Common myeloid progenitor, CD34-positive (primary cell): ENCODE measurements around the gene ATOX1.

Experiments used
- CTCF ChIA-PET: fragments of 350-600 bp; sonication (Branson Sonifier 250); formaldehyde crosslinking; loops from one replicate; lab custom pipeline; 2021; ENCODE audit warnings: antibody characterized with exemption; lab: Charles Lee
- POLR2A ChIA-PET: fragments of 350-600 bp; sonication (Branson Sonifier 250); formaldehyde crosslinking; loops from one replicate; lab custom pipeline; 2021; ENCODE audit warnings: antibody characterized with exemption; lab: Charles Lee
- DNase-seq, 3 donors: peaks; one replicate each; pipeline versions ENCODE4 v3.0.0 to v3.0.0-alpha.2; 2013
- H3K27ac ChIP-seq, 2 experiments: 1 replicate in 1 of 2; 2 replicates in 1 of 2; pipeline ENCODE4 v1.7.0; 2013; ENCODE audit warnings: inconsistent platforms in 2 of 2, low read length in 2 of 2, mild to moderate bottlenecking in 2 of 2, low read depth in 1 of 2, moderate library complexity in 1 of 2; ENCODE audit not compliant: severe bottlenecking in 2 of 2, insufficient read depth in 1 of 2, poor library complexity in 1 of 2
- H3K27me3 ChIP-seq, 5 experiments: replicated peaks in 2 of 5; 1 replicate in 3 of 5; 2 replicates in 2 of 5; pipeline versions ENCODE4 v1.6.1 to v1.7.0; 2013; ENCODE audit warnings: low read length in 4 of 5, mild to moderate bottlenecking in 2 of 5, moderate library complexity in 2 of 5, inconsistent platforms in 1 of 5; ENCODE audit not compliant: insufficient read depth in 5 of 5, control insufficient read depth in 4 of 5
- H3K36me3 ChIP-seq, 4 experiments: 1 replicate in 2 of 4; 2 replicates in 2 of 4; pipeline versions ENCODE4 v1.6.1 to v1.7.0; 2013; ENCODE audit warnings: low read length in 3 of 4, control low read depth in 1 of 4, mild to moderate bottlenecking in 1 of 4; ENCODE audit not compliant: control insufficient read depth in 4 of 4, insufficient read depth in 4 of 4
- H3K4me1 ChIP-seq, 4 experiments: 1 replicate in 3 of 4; 2 replicates in 1 of 4; pipeline versions ENCODE4 v1.6.1 to v1.7.1; 2013; ENCODE audit warnings: low read length in 3 of 4, mild to moderate bottlenecking in 3 of 4, control low read depth in 1 of 4, inconsistent platforms in 1 of 4, moderate library complexity in 1 of 4; ENCODE audit not compliant: control insufficient read depth in 4 of 4, insufficient read depth in 4 of 4; ENCODE audit errors: control extremely low read depth in 1 of 4
- H3K4me3 ChIP-seq, 7 experiments: 1 replicate in 4 of 7; 2 replicates in 3 of 7; pipeline versions ENCODE4 v1.5.1 to v1.7.0; 2013; ENCODE audit warnings: mild to moderate bottlenecking in 7 of 7, low read length in 6 of 7, moderate library complexity in 6 of 7, inconsistent platforms in 2 of 7, low read depth in 2 of 7, control low read depth in 1 of 7; ENCODE audit not compliant: insufficient read depth in 4 of 7, control insufficient read depth in 1 of 7; ENCODE audit errors: extremely low read depth in 1 of 7
- H3K9me3 ChIP-seq, 5 experiments: 1 replicate in 4 of 5; 2 replicates in 1 of 5; pipeline versions ENCODE4 v1.6.1 to v1.7.1; 2013; ENCODE audit warnings: low read length in 4 of 5, mild to moderate bottlenecking in 2 of 5, inconsistent platforms in 1 of 5, low read depth in 1 of 5, moderate library complexity in 1 of 5; ENCODE audit not compliant: control insufficient read depth in 4 of 5, insufficient read depth in 2 of 5; ENCODE audit errors: control extremely low read depth in 1 of 5
- WGBS: methylation state at CpG from one replicate; pipeline ENCODE4 v1.1.5; 2013; ENCODE audit not compliant: insufficient coverage; 5-methylcytosine and 5-hydroxymethylcytosine counted together

Gene ATOX1

DNA sequence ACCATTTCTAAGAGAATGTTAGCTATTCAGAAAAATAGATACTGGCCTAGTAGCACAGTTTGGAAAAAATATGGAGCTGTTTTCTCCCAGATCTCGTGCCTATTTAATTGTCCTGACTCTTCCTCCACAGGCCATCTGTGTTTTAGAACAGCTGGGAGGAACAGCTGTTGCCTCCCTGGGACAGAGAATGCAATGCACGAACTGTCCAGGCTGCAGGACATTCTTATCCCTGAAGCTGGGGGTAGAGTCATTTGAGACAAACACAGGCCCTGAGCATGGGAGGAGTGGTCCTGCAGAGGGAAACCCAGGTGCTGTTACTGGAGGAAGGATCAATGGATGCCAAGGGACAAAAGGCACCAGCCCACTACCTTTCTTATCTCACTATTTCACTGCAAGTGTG, 50.9 kb downstream of the ATOX1 start:
- POLR2A ChIA-PET: no interaction called here
- H3K36me3 ChIP-seq: no peaks in the 10 kb centered on the region
- DNase-seq: no peak
- H3K4me1 ChIP-seq: peaks cover 0 to 3% (median 0%) of the 10 kb centered on the region in 4 experiments
- no peak overlapping the region for H3K27ac ChIP-seq
- H3K9me3 ChIP-seq: no peaks in the 10 kb centered on the region
- CTCF ChIA-PET: interaction anchor here (0.8 to 2.4 kb wide), 5 partner anchors 14 to 102 kb away, joined by 3 to 12 read pairs (median 4); no protein-coding TSS in a partner anchor
- H3K27me3 ChIP-seq: no peaks in the 10 kb centered on the region
- 100% methylated on average over 2 of the region's 2 CpGs for WGBS
- H3K4me3 ChIP-seq: no peak overlapping the region

DNA sequence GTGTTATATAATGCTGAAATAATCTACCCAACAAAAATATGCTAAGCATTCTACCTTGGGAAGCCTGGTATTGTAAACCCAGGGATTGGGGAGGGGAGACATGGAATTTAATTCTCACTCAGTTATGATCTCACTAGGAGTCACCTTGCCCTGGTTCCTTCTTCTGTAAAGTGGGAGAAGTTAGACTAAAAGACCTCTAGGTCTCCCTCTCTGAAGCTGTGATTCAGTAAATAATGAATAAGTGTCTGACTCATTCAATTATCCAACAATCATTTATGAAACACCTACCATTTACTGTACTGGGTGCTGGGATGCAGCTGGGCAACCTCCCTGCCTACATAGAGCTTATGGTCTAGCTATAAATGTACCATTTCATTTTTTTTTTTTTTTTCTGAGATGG, 51.5 kb downstream of the ATOX1 start:
- Histone ChIP-seq H3K4me1 (peaks cover 0 to 3% (median 0%) of the 10 kb centered on the region in 4 experiments), H3K4me3 (no peak overlapping the region), H3K27ac (no peak overlapping the region), H3K36me3 (no peaks in the 10 kb centered on the region), H3K27me3 (no peaks in the 10 kb centered on the region), H3K9me3 (no peaks in the 10 kb centered on the region)
- POLR2A ChIA-PET: interaction anchor here (0.6 kb wide), 1 partner anchor 50 kb away, joined by 3 read pairs; no protein-coding TSS in a partner anchor
- CTCF ChIA-PET: interaction anchor here (0.8 to 1.9 kb wide), 4 partner anchors 18 to 101 kb away, joined by 3 to 4 read pairs (median 4); no protein-coding TSS in a partner anchor
- no peak for DNase-seq

DNA sequence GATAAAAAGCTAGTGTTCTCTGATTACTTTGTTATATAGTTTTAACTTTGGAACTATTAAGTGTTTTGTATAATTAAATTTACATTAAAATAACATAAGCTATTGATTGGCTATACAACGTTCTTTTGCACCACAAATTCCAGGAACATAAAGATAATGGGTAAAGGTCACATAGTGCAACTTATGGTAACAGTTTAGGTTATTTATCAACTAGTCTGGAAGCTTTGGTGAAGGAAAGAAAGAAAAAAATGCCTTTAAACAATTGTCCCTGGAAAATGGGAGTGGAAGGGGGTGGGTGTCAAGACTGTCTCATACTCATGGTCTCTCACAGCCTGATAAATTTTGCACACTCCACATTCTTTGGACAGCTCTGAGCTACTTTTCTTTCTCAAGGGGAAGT, 54.7 kb downstream of the ATOX1 start:
- Histone ChIP-seq H3K9me3 (no peaks in the 10 kb centered on the region), H3K4me3 (no peak overlapping the region), H3K36me3 (no peaks in the 10 kb centered on the region), H3K4me1 (peaks cover 0 to 3% (median 0%) of the 10 kb centered on the region in 4 experiments), H3K27ac (no peak overlapping the region), H3K27me3 (no peaks in the 10 kb centered on the region)
- WGBS: no CpG with 5 or more reads among the region's 1 CpG
- no peak for DNase-seq
- POLR2A ChIA-PET: no interaction called here
- CTCF ChIA-PET: interaction anchor here (1.0 to 2.4 kb wide), 5 partner anchors 8 to 46 kb away, joined by 3 to 9 read pairs (median 5); no protein-coding TSS in a partner anchor

DNA sequence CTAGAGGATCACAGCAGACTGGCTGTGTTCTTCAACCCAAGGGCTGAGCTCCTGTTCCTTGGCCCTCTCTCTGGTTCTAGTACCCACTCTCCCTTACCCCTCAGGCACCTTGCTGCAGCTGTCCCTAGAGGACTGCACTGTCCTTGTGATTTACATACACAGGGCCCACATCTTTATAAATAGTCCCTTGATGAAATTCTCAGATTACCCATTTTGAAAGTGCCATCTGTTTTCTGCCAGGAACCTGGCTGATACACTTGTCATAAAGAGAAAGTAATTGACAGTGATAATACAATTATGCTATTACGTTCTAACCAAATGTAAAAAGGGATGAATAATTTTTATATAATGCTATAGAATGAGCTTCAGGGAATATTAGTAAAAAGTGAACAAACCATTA, 55.2 kb downstream of the ATOX1 start:
- CTCF ChIA-PET: interaction anchor here (1.0 to 2.1 kb wide), 3 partner anchors 19 to 42 kb away, joined by 3 to 9 read pairs (median 5); no protein-coding TSS in a partner anchor
- DNase-seq: no peak

DNA sequence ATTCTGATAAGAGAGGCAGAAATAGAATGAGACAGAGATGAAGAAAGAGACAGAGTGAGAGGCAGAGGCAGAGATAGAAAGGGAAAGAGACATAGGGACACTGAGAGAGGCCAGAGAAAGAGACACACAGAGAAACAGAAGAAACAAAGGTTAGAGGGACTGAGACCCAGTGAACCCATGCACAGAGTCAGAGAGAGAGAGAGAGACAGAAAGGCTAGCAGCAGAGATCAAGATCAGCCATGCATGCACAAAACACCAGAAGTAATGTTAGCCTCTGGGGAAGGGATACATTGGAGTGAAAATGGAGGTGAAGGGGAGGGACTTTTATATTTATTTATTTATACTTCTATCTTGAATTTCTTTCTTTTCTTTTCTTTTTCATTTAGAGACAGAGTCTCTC, 57.6 kb downstream of the ATOX1 start:
- Histone ChIP-seq H3K4me1 (no peaks in the 10 kb centered on the region), H3K36me3 (no peaks in the 10 kb centered on the region), H3K4me3 (no peak overlapping the region), H3K9me3 (no peaks in the 10 kb centered on the region), H3K27me3 (no peaks in the 10 kb centered on the region), H3K27ac (no peak overlapping the region)
- POLR2A ChIA-PET: no interaction called here
- CTCF ChIA-PET: interaction anchor here (0.9 kb wide), 1 partner anchor 19 kb away, joined by 3 read pairs; no protein-coding TSS in a partner anchor
- no peak for DNase-seq

More for the DNA sequence above, 55.2 kb downstream of the ATOX1 start:
- Histone ChIP-seq H3K27me3 (no peaks in the 10 kb centered on the region), H3K36me3 (no peaks in the 10 kb centered on the region), H3K4me3 (no peak overlapping the region), H3K9me3 (no peaks in the 10 kb centered on the region), H3K4me1 (peaks cover 0 to 3% (median 0%) of the 10 kb centered on the region in 4 experiments), H3K27ac (no peak overlapping the region)
- POLR2A ChIA-PET: no interaction called here
- WGBS: no CpG with 5 or more reads among the region's 1 CpG

DNA sequence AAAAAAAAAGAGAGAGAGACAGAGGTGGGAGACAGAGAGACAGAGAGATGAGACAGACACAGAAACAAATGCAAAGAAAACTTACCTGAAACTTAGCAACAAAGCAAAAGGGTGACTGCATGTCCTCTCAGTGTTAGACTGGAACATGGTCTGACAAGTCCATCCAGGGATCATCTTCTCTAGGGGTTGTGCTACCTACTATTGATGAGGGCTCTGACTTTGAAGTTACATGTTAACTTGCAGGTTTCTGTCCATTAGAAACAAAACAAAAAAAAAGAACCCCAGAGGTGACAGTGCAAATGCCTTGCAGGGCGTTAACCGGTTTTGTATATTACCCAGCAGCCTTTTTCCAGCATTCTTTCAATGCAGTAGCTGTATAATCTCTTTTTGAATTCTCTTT, 58.1 kb downstream of the ATOX1 start:
- H3K4me3 ChIP-seq: no peak overlapping the region
- no peak overlapping the region for H3K27ac ChIP-seq
- POLR2A ChIA-PET: no interaction called here
- no peaks in the 10 kb centered on the region for H3K9me3 ChIP-seq
- DNase-seq: no peak
- no peaks in the 10 kb centered on the region for H3K4me1 ChIP-seq
- H3K27me3 ChIP-seq: no peaks in the 10 kb centered on the region
- 100% methylated on average over 2 of the region's 2 CpGs for WGBS
- CTCF ChIA-PET: interaction anchor here (0.9 to 1.1 kb wide), 2 partner anchors 20 to 23 kb away, joined by 3 read pairs; no protein-coding TSS in a partner anchor
- H3K36me3 ChIP-seq: no peaks in the 10 kb centered on the region

DNA sequence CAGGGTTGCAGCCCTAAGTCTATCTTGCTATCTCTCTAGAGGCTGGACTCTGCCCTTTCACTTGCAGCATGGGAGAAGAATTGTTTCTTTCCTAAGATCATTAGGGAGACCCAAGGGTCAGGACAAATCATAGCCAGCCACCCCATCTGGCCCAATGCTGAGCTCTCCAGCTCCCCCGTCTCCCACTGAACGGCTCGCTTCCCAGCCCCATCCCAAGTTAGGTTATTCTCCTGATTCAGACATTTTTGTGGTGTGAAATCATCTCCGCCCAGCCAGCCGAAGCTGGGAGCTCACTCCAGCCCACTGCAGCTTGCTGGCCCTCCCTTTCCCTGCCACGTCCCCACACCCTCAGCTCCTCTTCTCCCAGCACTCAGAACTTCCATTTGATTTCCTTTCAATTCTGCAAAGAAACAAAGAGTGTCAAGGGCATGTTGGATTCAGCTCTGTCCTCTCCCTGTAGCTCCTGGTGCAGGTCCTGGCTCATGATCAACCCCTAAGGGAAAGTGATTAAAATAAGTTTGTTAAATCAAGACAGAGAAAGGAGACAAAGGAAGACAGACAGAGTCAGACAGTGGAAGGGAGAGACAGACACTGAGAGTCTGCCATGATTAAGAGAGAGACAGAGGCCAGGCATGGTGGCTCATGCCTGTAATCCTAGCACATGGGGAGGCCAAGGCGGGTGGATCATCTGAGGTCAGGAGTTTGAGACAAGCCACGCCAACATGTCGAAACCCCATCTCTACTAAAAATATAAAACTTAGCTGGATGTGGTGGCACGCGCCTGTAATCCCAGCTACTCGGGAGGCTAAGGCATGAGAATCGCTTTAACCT, 59.1 kb downstream of the ATOX1 start:
- H3K36me3 ChIP-seq: no peaks in the 10 kb centered on the region
- ChIA-PET CTCF (interaction anchor here (1.1 to 4.0 kb wide), 5 partner anchors 10 to 24 kb away, joined by 3 to 12 read pairs (median 4); partner anchors contain the start of gene SPARC), POLR2A (no interaction called here)
- H3K4me3 ChIP-seq: no peak overlapping the region
- H3K27me3 ChIP-seq: no peaks in the 10 kb centered on the region
- no peak overlapping the region for H3K27ac ChIP-seq
- H3K9me3 ChIP-seq: no peaks in the 10 kb centered on the region
- no peak for DNase-seq
- H3K4me1 ChIP-seq: no peaks in the 10 kb centered on the region
- 97% methylated on average over 7 of the region's 13 CpGs for WGBS
